Sigmoid colon (tissue), 4 donors: ENCODE results near the gene BPTF.

Source experiments
- CTCF ChIP-seq, 4 experiments: fragments of 450-650 bp in 3 of 4; fragments of 200-600 bp in 1 of 4; IDR thresholded peaks; one replicate each; pipeline ENCODE4 v1.5.1; 2016 to 2019; ENCODE audit warnings: antibody characterized with exemption in 4 of 4, mild to moderate bottlenecking in 3 of 4, moderate library complexity in 2 of 4
- POLR2AphosphoS5 ChIP-seq, 4 donors: sonication (generic); formaldehyde crosslinking; IDR thresholded peaks; one replicate each; pipeline ENCODE4 v1.6.1; 2017; ENCODE audit warnings: antibody characterized with exemption in 4 of 4

DNA sequence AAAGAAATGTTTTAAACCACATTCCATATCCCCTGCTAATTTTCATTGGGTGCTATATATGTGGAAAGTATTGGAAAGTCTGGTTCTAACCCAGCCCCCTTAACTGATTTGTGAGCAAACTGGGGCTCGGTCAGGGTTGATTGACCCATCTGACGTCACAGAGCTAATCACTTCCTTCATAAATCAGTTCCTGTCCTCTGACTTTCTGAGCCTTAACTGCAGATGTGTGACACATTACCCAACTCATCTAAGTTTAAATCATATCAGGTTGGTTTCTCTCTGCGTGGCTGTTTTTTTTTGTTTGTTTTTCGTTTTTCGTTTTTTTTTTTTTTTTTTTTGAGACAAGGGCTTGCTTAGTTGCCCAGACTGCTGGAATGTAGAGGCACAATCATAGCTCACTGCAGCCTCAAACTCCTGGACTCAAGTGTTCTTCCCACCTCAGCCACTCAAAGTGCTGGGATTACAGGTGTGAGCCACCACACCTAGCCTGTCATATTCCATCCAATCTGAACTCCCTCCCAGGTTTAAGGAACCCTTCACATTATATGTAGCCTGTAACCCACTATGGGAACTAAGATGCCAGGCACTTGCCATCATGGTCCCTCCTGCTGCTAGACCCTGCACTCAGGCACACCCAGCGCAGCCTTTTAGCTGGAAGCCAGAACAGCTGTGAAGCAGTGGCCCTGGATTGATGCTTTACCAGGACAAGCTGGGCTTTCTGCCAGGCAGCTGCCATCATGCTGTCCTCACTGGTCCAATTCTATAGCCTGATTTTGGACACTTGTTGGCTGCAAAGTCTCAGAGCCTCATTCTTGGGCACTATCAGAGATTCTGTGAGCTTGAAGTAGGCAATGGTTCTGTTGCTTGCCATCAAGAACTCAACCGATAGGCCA, 6.9 kb upstream of the BPTF start:
- TF ChIP-seq POLR2AphosphoS5 (IDR thresholded peaks at IDR 0.05): no peak
- no peak for TF ChIP-seq CTCF (IDR thresholded peaks at IDR 0.05)
